Measurements from ENCODE around the gene OTUD1.

GRCh38 chr10:23403278-23403677, 35.6 kb upstream of the OTUD1 start:
- TF ChIP-seq CTCF (IDR thresholded peaks at IDR 0.05) (no peak), POLR2A (IDR thresholded peaks at IDR 0.05) (no peak)
